Hypothalamus (tissue), 51 donors: Measurements from ENCODE around the gene WIPI1.
"Not testable (repeated sequence)": the region's sequence is repeated elsewhere in the genome, so short reads cannot be mapped to it uniquely, and the experiment has no call there.

Source experiments
- DNase-seq, 51 donors: peaks; one replicate each; lab custom pipeline; 2025; lab: John Stamatoyannopoulos, UW

The WIPI1 gene

DNA sequence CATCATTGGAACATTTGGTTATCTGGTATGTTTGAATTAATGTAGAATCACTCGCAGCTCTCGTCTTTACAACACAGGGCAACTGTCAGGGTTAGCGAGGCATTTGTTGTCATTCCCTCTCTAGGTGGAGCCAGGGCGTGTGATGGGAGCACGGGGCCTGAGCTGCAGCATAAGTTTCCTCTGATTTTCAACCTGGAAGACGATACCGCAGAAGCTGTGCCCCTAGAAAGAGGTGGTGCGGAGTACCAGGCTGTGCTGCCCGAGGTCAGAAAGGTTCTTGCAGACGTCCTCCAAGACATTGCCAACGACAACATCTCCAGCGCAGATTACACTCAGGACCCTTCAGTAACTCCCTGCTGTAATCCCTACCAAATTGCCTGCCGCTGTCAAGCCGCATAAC, 37.2 kb downstream of the WIPI1 start:
- no peak for DNase-seq

DNA sequence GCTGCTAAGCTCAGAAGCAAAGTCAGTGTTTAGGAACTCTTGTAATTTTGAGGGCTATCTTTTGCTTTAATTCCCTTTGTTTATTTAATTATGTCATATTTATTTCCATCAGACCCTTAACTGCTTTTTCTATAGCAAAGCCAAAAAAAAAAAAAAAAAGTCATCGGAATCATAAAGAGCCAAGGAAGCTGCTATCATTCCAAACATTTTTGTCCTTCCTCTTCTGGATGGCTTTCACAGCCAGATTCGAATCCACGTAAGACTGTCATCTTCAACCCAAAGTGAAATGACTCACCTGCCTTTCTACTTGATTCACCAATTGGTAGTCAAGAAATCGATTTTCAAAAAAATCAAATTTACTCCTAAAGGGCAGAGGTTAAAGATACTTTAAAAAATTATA, 38.4 kb downstream of the WIPI1 start:
- DNase-seq = no peak

DNA sequence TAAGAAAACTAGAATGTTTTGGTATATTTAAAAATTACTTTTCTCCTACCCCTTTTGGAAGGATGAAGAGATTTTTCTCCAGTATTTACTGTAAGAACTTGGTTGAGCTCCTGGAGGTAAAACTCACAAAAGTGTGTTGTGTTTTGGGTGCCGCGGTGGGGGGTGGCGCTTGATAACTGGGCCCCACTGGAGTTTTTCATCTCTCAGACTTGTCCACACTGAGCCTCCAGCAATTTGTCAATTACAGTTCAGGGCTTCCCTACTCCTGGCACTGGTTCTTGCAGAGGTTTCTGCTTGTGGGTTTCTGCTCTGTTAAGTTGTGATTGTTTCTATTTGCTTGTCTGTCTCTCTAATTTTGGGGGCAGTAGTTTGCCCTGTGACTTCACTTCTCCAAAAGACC, 40.0 kb downstream of the WIPI1 start:
- no peak for DNase-seq

DNA sequence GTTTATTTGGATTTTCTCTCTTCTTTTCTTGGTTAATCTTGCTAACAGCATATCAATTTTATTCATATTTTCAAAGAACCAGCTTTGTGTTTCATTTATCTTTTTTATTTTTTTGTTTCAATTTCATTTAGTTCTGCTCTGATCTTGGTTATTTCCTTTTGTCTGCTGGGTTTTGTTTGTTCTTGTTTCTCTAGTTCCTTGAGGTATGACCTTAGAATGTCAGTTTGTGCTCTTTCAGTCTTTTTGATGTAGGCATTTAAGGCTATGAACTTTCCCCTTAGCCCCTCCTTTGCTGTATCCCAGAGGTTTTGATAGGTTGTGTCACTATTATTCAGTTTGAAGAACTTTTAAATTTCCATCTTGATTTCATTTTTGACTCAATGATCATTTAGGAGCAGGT, 42.4 kb downstream of the WIPI1 start:
- not testable (repeated sequence) for DNase-seq

DNA sequence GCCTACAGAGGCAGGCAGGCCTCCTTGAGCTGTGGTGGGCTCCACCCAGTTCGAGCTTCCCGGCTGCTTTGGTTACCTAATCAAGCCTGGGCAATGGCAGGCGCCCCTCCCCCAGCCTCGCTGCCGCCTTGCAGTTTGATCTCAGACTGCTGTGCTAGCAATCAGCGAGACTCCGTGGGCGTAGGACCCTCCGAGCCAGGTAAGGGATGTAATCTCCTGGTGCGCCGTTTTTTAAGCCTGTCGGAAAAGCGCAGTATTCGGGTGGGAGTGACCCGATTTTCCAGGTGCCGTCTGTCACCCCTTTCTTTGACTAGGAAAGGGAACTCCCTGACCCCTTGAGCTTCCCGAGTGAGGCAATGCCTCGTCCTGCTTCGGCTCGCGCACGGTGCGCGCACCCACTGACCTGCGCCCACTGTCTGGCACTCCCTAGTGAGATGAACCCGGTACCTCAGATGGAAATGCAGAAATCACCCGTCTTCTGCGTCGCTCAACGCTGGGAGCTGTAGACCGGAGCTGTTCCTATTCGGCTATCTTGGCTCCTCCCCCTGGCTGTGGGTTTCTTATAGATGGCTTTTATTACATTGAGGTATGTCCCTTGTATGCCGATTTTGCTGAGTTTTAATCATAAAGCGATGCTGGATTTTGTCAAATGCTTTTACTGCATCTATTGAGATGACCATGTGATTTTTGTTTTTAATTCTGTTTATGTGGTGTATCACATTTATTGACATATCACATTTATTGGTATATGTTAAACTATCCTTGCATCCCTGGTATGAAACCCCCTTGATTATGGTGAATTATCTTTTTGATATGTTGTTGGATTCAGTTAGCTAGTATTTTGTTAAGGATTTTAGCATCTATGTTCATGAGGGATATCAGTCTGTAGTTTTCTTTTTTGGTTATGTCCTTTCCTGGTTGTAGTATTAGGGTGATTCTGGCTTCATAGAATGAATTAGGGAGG, 43.4 kb downstream of the WIPI1 start:
- not testable (repeated sequence) for DNase-seq

DNA sequence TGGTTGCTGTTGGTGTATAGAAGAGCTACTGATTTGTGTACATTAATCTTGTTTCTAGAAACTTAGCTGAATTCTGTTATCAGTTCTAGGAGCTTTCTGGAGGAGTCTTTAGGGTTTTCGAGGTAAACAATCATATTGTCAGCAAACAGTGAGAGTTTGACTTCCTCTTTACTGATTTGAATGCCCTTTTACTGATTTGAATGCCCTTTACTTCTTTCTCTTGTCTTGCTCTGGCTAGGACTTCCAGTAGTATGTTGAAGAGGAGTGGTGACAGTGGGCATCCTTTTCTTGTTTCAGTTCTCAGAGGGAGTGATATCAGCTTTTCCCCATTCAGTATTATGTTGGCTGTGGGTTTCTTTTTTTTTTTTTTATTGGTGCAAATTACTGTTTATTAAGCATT, 49.6 kb downstream of the WIPI1 start:
- DNase-seq = not testable (repeated sequence)

DNA sequence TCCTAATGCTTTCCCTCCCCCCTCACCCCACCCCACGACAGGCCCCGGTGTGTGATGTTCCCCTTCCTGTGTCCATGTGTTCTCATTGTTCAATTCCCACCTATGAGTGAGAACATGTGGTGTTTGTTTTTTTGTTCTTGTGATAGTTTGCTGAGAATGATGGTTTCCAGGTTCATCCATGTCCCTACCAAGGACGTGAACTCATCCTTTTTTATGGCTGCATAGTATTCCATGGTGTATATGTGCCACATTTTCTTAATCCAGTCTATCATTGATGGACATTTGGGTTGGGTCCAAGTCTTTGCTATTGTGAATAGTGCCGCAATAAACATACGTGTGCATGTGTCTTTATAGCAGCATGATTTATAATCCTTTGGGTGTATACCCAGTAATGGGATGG, 53.5 kb downstream of the WIPI1 start:
- DNase-seq = not testable (repeated sequence)

DNA sequence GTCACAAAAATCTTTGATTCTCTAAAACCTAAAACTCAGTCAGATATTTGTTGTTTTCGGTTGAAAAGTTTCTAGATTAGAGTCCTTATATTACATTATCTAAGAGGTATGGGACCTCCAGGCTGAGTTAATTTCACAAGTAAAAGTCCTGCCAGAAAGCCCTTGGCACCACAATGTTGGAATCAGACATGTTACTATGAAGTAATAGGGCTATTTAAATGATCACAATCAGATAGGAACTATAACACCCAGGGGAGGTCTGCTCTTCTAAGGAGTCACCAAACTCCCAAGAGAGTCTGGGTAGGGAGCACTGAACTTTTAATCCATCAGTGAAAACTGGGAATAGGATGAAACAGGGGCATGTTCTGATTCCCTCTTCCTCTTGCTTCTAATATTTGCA, 54.2 kb downstream of the WIPI1 start:
- no peak for DNase-seq

DNA sequence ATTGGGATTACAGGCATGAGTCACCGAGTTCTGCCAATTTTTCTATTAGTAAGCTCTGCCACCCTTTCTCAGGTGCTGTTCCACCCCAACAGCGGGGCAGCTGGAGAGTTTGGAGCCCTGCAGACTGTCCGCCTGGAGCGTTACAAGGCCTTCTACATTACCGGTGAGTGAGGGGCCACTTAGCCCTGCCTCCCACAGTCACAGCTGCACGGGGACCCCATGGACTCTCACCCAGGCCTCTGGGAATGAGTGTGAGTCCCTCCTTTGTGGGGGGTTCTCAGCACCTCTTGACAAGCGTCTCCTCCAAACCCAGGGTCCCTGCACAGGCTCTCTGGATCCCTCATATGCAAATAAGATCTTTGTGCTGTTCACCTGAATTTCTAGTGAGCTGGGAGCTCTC, 56.0 kb downstream of the WIPI1 start:
- DNase-seq = no peak

DNA sequence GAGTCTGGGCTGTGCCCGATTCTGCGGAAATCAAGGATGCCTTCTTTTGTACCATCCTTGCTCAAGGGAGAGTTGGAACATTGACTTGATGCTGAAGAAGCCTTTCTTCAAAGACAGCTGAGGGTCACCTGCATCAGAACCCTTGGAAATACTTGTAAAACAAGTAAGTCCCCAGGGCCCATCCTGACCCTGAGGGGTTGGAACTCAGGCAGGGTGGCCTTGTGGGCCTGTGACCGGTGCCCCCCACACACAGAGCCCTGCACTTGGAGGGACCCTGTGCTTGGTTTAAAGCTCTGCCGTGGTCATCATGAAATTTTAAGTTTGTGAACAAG, 56.9 kb downstream of the WIPI1 start:
- no peak for DNase-seq

DNA sequence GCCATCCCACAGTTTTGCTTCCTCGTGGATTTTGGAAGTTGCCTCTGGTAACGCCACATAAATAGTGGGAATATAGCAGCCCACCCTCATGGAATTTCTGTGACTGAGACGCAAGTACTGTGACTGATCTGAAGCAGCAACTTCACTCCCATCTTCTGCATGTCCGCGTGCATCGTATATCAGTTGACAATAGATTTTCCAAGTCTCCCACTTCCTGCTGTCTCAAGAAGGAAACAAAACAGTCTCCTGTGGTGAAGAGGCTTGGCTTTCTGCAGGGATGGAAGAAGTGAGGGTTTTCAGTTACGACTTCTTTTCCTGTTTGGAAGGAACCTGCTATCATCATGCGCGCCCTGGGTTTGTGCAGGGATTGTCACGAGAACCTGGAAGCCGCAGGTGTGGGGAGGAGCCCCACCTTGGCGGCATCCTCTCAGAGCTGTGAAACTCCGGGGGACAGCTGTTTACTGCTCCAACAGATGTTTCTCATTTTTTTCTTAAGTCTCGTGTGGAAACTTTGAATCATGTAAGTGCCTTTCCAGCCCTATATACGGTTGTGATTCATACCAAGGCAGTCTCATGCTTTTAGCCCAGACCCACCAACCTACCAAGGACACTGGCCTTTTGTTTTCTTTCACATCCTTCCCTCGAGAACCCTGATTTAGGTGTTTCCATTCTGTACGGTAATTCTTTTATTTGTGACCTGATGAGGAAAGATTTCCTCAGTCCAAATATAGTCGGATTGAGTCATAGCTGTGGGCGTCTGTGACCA, 57.5 kb downstream of the WIPI1 start:
- no peak for DNase-seq

DNA sequence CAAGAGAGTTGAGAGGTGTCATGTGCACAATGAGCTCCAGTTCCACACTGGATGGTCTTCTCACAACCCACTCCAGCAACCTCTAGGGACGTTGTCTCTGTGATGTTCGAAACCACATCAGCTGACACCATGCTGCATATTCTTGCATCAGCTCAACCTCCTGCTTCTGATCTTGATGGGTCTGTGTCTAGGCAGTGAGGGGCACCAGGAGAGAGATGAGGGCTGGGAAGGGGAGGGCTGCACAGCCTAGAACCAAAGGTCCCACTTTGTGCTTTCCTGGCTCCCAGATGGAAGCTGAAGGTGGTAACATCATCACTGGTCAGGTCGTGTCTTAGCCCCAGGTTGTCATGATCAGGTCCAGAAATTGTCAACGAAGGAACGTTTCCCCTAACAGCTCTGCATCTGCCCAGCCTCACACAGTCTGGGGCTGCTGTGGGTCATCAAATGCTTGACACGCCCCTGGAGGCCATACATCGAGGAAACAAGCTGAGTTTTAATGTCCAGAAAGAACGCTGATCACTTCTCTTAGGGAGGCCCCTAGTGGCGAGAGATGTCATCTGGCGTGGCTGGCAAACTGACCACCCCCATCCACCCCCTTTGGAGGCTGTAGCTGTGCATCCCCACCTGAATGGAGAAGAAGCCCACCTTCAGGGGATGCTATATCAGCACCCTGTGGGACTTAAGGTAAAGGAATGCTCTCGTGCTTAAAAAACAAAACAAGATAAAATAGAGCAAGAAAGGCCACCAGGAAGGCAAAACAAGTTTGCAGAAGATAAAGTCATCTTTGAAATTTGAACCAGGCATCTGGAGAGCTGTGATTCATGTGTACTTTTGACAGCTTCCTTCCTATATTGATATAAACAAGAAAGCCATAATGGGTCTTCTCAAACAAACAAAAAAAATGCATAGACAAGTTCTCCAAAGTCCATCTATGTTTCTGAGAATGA, 58.3 kb downstream of the WIPI1 start:
- DNase-seq = peak in 10 of 51 donors; percentile 4 to 35 (median 10)

DNA sequence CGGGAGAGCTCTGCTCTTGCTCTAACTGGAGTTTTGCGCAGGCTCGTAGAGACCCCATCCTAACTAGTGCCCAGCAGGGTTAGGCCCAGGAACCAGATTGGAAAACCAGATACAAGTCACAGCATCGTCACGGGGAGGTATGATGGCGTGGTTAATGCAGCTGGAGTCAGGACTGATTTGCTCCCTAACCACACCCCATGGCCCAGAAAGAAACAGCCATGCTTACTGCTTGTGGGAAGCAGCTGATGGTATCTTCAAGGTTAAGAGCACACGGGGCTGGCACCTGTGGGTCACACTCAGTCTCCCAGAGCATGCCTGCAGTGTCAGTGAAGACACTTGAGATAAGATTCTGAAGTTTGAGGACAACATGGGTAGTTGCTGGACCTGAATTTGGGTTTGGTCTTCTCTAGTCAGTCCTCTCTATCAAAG, 60.2 kb downstream of the WIPI1 start:
- no peak for DNase-seq

DNA sequence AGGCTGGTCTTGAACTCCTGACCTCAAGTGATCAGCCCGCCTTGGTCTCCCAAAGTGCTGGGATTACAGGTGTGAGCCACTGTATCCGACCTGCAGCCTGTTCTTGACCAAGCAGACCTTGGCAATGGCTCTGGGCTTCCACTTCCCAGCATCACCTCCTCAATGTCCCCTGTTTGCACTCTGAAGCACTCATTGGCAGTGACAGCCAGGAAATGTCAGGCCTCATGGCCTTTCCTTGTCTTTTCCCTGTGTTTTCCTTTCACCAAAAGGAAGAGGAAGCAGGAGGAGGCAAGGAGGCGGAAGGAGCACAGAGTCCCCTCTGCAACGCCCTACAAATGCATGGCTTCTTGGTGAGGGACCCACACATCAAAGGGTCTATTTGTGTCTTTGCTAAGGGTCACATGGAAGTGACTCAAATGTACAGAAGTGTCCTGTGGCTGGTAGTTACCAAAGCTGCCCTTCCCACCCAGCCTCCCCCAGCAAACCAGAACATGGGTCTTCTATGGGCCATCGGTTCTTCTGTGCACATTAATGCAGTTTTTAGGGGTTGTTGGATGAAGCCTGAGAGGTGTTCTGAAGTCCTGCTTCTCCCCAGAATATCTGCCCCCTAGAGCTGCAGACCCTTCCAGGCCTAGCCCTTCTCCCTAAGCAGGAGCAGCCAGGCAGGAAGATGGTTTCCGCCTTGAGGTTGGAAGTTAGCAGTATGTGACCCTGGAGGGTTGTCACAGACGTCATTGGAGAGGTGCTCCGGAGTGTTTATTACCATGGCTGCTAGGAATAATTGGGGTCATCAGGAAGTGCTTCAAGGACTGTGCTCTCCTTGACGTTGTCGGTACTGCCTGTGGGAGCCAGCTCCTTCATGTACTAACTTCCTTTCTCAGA, 60.8 kb downstream of the WIPI1 start:
- DNase-seq = no peak

DNA sequence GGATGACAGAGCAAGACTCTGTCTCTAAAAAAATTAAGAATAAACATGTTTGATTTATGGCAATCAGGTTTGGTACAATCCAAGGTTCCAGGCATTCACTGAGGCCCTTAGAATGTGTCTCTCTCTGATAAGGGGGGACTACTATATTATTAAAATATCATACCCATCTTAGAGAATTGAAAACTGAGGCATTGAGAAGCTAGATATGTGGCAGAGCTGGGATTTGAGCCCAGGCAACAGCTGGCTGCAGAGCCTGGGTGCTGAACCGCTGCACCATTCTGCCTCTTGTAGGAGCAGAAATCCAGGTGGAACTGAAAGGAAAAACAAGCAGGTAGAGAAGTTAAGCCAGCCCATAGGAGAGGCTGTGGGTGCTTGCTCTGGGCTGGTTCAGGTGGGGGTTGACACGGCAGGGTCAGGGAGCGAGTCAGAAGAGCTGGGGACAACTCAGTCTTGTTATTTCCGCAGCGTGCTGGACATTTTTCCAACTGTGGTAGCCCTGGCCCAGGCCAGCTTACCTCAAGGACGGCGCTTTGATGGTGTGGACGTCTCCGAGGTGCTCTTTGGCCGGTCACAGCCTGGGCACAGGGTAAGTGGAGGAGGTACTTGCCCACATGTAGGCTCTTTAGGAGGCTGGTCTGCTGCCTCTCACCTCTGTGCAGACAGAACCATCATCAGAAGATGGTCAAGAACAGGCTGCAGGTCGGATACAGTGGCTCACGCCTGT, 62.5 kb downstream of the WIPI1 start:
- DNase-seq = no peak

DNA sequence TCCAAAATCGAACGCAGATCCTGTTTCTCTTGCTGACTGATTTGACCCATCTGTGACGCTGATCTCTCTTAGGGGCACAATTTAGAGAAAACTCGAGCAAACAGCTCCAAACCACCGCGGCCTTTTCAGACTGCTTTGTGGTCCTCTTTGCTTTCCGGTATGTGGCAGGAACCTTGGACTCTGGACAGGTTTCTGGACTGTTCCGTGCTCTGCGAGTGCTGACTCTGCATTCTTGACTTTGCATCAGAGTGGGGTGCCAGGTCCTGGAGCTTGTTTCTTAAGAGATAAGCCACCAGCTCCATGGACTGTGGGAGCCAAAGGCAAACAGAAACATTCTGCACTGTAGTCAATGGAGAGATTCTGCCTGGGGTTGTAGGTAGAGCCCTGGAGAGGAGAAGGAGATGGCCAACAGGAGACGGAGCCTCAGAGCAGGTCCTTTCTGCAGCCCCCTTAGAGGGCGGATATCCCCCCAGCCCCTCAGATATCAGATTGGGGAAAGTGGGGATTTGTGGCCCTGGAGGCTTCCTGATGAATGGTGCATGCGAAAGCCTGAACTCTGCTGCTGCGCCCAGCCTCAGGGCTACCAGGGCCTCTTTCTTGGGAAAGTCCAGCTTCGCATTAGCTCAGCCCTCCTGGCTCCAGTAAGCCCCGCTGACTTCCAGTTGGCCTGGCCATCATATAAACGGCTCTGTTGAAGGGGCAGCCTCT, 65.6 kb downstream of the WIPI1 start:
- no peak for DNase-seq

DNA sequence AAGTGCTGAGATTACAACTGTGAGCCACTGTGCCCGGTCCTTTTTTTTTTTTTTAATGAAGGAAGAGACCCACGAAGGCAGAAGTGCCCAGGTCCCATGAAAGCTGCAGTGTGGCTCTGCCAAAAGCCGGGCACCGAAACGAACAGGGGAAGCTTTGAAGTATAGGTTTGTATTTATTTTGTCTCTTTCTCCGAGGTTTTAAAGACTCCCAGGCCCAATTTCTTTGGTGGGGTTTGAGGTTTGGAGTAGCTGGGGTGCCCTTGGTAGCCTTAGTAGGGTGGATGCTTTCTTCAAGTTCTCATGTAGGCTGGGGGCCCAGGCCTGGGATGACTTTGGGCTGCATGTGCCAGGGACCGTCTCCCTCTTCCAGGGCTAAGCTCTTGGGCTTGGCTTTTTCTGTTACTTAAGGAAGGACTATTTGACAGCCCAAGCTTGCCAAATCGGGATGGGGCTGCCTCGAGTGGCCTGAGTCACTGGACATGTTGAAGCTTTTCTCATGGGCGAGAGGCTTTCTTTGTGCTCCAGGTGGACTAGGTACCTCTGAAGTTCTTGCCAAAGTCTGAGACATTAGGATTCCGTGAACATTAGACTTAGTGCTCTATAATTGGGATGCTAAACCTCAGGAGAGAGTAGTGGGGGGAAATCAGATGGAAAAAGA, 66.3 kb downstream of the WIPI1 start:
- no peak for DNase-seq

DNA sequence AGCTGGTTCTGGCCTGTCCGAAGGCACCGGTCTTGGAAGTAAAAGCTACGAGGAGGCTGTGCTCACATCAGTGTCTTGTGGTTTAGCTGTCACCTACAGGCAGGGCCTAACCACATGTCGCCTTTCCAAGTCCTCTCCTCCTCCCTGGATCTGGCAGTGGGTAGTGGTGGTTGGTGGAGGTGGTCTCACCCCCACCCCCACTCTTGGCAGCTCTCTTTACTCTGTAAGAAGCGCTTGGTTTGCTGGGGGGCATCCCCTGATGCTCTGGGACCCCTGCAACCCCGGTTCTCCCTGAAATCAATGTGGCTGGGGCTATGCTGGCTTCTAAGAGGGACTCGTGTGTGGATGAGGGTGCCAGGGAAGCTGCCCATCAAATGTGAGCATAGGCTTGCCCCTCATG, 68.3 kb downstream of the WIPI1 start:
- no peak for DNase-seq
